DOHH2 (cell line): ENCODE data around the gene ZNF653.

Experiments used
- H3F3A ChIP-seq: fragments of 200-600 bp; sonication (generic), shearing (Covaris generic); 2 replicates; pipeline ENCODE4 v1.6.0; 2016; ENCODE audit warnings: antibody characterized with exemption, mild to moderate bottlenecking; ENCODE audit not compliant: control insufficient read depth, insufficient read depth
- H3K27ac ChIP-seq: fragments of 200-600 bp; sonication (generic); 2 replicates; pipeline ENCODE4 v1.5.1; 2014; ENCODE audit warnings: low read depth, mild to moderate bottlenecking, low read length, moderate library complexity
- H3K27me3 ChIP-seq: fragments of 200-600 bp; sonication (generic); 2 replicates; pipeline ENCODE4 v1.6.1; 2014; ENCODE audit warnings: mild to moderate bottlenecking, low read length, mixed read lengths; ENCODE audit not compliant: control insufficient read depth
- H3K36me3 ChIP-seq: fragments of 200-600 bp; sonication (generic); 2 replicates; pipeline ENCODE4 v1.6.1; 2014; ENCODE audit warnings: mild to moderate bottlenecking, low read length, moderate library complexity, mixed read lengths; ENCODE audit not compliant: control insufficient read depth
- H3K4me1 ChIP-seq: fragments of 200-600 bp; sonication (generic); 2 replicates; pipeline ENCODE4 v1.6.1; 2014; ENCODE audit warnings: mild to moderate bottlenecking, low read length, mixed read lengths; ENCODE audit not compliant: control insufficient read depth
- H3K4me2 ChIP-seq: fragments of 200-600 bp; sonication (generic); 2 replicates; pipeline ENCODE4 v1.6.0; 2014; ENCODE audit warnings: mild to moderate bottlenecking, low read length, moderate library complexity
- H3K4me3 ChIP-seq: fragments of 200-600 bp; sonication (generic); 2 replicates; pipeline ENCODE4 v1.5.1; 2014; ENCODE audit warnings: mild to moderate bottlenecking, low read length, mixed read lengths
- H3K79me2 ChIP-seq: fragments of 200-600 bp; sonication (generic); 2 replicates; pipeline ENCODE4 v1.6.1; 2014; ENCODE audit warnings: mild to moderate bottlenecking, low read length, mixed read lengths; ENCODE audit not compliant: control insufficient read depth
- H3K9me2 ChIP-seq: fragments of 200-600 bp; sonication (generic); replicated peaks from 2 replicates; pipeline ENCODE4 v1.6.1; 2014; ENCODE audit warnings: mild to moderate bottlenecking, low read length, mixed read lengths; ENCODE audit not compliant: control insufficient read depth
- H3K9me3 ChIP-seq: fragments of 200-600 bp; sonication (generic); 2 replicates; pipeline ENCODE4 v1.6.1; 2014; ENCODE audit warnings: antibody characterized with exemption, low read length, mixed read lengths; ENCODE audit not compliant: control insufficient read depth, insufficient read depth
- H4K20me1 ChIP-seq: fragments of 200-600 bp; sonication (generic); 2 replicates; pipeline ENCODE4 v1.6.0; 2014; ENCODE audit warnings: low read depth, mild to moderate bottlenecking, antibody characterized with exemption, low read length, moderate library complexity; ENCODE audit not compliant: control insufficient read depth, insufficient read depth
- EZH2phosphoT487 ChIP-seq: fragments of 200-600 bp; sonication (generic); IDR thresholded peaks from 2 replicates; pipeline ENCODE4 v1.6.1; 2017; ENCODE audit warnings: borderline replicate concordance, mild to moderate bottlenecking, antibody characterized with exemption, low read length, moderate library complexity, mixed read lengths
- TF ChIP-seq, protein P1 (sequence below): fragments of 200-600 bp; sonication (generic); IDR thresholded peaks from one replicate; pipeline ENCODE4 v1.5.1; 2014; ENCODE audit warnings: antibody characterized with exemption, mild to moderate bottlenecking, low read depth, low read length; ENCODE audit not compliant: poor library complexity, severe bottlenecking

Gene ZNF653

GRCh38 chr19:11540645-11541044, 35.0 kb upstream of the ZNF653 start:
- Histone ChIP-seq H3F3A (no peaks in the 10 kb centered on the region), H3K36me3 (no peaks in the 10 kb centered on the region), H3K79me2 (no peaks in the 10 kb centered on the region), H3K9me2 (no peaks in the 10 kb centered on the region), H3K27me3 (peaks cover 20% of the 10 kb centered on the region), H3K27ac (no peak overlapping the region), H3K4me3 (no peak overlapping the region), H3K4me2 (no peak overlapping the region), H3K9me3 (no peaks in the 10 kb centered on the region), H3K4me1 (peaks cover 8% of the 10 kb centered on the region), H4K20me1 (no peaks in the 10 kb centered on the region)
- no peak for TF ChIP-seq EZH2phosphoT487
- TF ChIP-seq, protein P1, sequence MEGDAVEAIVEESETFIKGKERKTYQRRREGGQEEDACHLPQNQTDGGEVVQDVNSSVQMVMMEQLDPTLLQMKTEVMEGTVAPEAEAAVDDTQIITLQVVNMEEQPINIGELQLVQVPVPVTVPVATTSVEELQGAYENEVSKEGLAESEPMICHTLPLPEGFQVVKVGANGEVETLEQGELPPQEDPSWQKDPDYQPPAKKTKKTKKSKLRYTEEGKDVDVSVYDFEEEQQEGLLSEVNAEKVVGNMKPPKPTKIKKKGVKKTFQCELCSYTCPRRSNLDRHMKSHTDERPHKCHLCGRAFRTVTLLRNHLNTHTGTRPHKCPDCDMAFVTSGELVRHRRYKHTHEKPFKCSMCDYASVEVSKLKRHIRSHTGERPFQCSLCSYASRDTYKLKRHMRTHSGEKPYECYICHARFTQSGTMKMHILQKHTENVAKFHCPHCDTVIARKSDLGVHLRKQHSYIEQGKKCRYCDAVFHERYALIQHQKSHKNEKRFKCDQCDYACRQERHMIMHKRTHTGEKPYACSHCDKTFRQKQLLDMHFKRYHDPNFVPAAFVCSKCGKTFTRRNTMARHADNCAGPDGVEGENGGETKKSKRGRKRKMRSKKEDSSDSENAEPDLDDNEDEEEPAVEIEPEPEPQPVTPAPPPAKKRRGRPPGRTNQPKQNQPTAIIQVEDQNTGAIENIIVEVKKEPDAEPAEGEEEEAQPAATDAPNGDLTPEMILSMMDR: no peak

DNA sequence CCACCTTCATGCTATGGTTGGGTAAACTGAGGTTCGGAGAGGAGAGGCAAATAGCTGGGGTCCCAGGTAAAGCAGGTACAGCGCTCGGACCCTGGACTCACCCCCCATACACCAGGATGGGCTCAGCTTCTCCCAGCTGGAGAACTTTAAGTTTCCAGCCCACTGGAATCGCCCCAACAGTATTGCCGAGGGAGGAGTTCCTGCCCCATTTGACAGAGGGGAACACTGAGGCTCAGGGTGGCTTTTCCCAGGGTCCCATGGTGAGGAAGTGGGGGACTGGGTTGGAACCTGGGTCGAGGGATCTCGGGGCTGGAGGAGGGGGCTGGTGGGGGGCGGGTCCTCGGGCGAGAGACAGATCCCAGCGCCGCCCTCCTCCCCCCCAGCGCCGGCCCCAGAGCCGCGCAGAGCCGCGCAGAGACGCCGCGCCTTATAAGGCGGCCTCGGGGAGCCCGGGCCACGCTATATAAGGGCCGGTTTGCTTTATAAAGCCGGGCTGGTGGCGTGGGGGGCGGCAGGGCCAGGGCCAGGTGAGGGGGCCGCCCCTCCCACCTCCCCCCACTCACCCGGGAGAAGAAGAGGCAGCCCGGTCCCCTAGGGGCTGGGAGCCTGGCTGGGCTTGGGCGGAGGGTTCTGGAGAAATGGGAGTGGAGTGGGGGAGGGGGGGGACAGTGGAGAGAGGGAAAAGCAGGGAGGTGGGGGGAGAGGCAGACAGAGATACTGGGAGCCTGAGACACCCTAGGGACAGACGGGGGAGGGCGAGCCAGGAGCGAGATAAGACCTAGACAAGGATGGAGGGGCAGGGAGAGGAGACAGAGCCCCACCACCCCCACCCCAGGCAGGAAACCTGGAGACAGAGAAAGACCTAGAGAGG, 34.1 kb upstream of the ZNF653 start:
- Histone ChIP-seq H3K27ac (no peak overlapping the region), H3K9me3 (no peaks in the 10 kb centered on the region), H3F3A (peaks cover 2% of the 10 kb centered on the region; the same call in 1 of the 2 replicates), H3K9me2 (no peaks in the 10 kb centered on the region), H3K4me1 (peaks cover 18% of the 10 kb centered on the region), H3K4me2 (no peak overlapping the region), H3K36me3 (no peaks in the 10 kb centered on the region), H4K20me1 (no peaks in the 10 kb centered on the region), H3K27me3 (peaks cover 20% of the 10 kb centered on the region), H3K79me2 (no peaks in the 10 kb centered on the region), H3K4me3 (no peak overlapping the region)
- TF ChIP-seq, protein P1: no peak
- TF ChIP-seq EZH2phosphoT487: no peak

- no peaks in the 10 kb centered on the region for H4K20me1 ChIP-seq
- H3K36me3 ChIP-seq: no peaks in the 10 kb centered on the region
- peaks cover 17% of the 10 kb centered on the region for H3K27me3 ChIP-seq
- peaks cover 27% of the 10 kb centered on the region for H3K4me1 ChIP-seq
- H3K9me2 ChIP-seq: no peaks in the 10 kb centered on the region
- no peak within 1 kb of the TSS for H3K27ac ChIP-seq
- TF ChIP-seq, protein P1: no peak
- no peak for TF ChIP-seq EZH2phosphoT487
- H3K79me2 ChIP-seq: no peaks in the 10 kb centered on the region
- peaks cover 11% of the 10 kb centered on the region; the same call in 1 of the 2 replicates for H3F3A ChIP-seq
- no peak within 1 kb of the TSS for H3K4me2 ChIP-seq
- no peaks in the 10 kb centered on the region for H3K9me3 ChIP-seq
- H3K4me3 ChIP-seq: no peak within 1 kb of the TSS
Observed at GRCh38 chr19:11538232-11539036, 32.8 kb upstream of the ZNF653 start, which contains the start of gene CNN1. Gene CNN1, plus strand, starts transcription at chr19:11538851. Its CDS starts 77 bp downstream, at chr19:11538928.
